HL-60 (cell line): Measurements from ENCODE around the gene LPCAT1.

Source experiments
- DNase-seq, 2 experiments: peaks; one replicate each; pipeline ENCODE4 v3.0.0-alpha.2; 2010 to 2020; ENCODE audit warnings: low read depth in 1 of 2, low spot score in 1 of 2
- H3K27ac ChIP-seq: fragments of 250-450 bp; sonication (Bioruptor Pico); replicated peaks from 2 replicates; pipeline ENCODE4 v1.5.1; 2020; ENCODE audit warnings: mild to moderate bottlenecking, moderate library complexity
- H3K27me3 ChIP-seq: fragments of 250-450 bp; sonication (Bioruptor Pico); 2 replicates; pipeline ENCODE4 v1.5.1; 2021; ENCODE audit warnings: mild to moderate bottlenecking, moderate library complexity; ENCODE audit not compliant: insufficient read depth, poor library complexity, severe bottlenecking
- H3K4me3 ChIP-seq: replicated peaks from 2 replicates; pipeline ENCODE4 v1.5.1; 2011; ENCODE audit warnings: mild to moderate bottlenecking, control low read depth, low read length; ENCODE audit not compliant: insufficient read depth
- GABPA ChIP-seq: IDR thresholded peaks from 2 replicates; pipeline ENCODE4 v1.6.1; 2012; ENCODE audit warnings: low read depth
- POLR2AphosphoS5 ChIP-seq: IDR thresholded peaks from 2 replicates; pipeline ENCODE4 v1.6.1; 2012; ENCODE audit warnings: low read depth
- SPI1 ChIP-seq: IDR thresholded peaks from 2 replicates; pipeline ENCODE4 v1.6.1; 2012; ENCODE audit warnings: low read depth, mild to moderate bottlenecking, borderline replicate concordance
- TF ChIP-seq, protein P1 (sequence below): IDR thresholded peaks from 2 replicates; pipeline ENCODE4 v1.6.1; 2012; ENCODE audit warnings: low read depth; ENCODE audit not compliant: insufficient replicate concordance
- TF ChIP-seq, protein P2 (sequence below): IDR thresholded peaks from one replicate; pipeline ENCODE4 v1.5.1; 2011; ENCODE audit warnings: low read length, control low read depth, inconsistent platforms; ENCODE audit not compliant: insufficient read depth

The LPCAT1 gene

DNA sequence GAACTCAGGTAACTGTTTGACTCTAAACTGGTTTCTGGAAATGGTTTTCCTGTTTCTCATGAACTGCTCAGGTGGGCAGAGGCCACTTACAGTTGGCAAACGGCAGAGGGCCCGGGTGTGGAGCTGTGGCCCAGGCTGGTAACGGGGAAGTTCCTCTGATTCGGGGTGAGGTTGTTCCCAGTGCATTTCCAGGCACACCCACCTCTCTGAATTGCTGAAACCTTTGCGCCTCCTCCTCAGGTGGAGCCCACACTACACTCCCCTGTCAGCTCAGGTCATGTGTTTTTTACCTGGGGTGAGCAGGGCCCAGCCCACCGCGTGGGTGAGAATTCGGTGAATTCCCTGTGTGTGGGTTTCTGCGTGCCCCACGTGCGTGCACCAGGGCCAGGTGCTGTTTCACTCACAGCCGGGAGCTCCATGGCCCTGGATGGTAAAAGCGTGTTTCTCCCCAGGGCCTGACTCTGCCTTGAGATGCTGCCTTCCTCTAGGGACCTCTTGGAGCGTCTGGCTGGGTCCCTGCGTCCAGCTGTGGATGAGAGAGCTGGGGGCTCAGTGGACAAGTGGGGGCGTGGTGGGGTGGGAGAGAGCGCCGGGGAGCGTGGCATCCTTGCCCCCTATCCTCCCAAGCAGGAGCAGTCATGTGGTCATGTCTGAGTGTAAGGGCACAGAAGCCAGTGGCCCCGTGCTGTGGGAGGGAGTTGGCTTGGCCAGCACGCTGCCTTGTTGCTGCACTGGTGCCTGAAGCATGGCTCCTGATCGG, 33.5 kb upstream of the LPCAT1 start:
- TF ChIP-seq GABPA: no peak
- TF ChIP-seq, protein P1, sequence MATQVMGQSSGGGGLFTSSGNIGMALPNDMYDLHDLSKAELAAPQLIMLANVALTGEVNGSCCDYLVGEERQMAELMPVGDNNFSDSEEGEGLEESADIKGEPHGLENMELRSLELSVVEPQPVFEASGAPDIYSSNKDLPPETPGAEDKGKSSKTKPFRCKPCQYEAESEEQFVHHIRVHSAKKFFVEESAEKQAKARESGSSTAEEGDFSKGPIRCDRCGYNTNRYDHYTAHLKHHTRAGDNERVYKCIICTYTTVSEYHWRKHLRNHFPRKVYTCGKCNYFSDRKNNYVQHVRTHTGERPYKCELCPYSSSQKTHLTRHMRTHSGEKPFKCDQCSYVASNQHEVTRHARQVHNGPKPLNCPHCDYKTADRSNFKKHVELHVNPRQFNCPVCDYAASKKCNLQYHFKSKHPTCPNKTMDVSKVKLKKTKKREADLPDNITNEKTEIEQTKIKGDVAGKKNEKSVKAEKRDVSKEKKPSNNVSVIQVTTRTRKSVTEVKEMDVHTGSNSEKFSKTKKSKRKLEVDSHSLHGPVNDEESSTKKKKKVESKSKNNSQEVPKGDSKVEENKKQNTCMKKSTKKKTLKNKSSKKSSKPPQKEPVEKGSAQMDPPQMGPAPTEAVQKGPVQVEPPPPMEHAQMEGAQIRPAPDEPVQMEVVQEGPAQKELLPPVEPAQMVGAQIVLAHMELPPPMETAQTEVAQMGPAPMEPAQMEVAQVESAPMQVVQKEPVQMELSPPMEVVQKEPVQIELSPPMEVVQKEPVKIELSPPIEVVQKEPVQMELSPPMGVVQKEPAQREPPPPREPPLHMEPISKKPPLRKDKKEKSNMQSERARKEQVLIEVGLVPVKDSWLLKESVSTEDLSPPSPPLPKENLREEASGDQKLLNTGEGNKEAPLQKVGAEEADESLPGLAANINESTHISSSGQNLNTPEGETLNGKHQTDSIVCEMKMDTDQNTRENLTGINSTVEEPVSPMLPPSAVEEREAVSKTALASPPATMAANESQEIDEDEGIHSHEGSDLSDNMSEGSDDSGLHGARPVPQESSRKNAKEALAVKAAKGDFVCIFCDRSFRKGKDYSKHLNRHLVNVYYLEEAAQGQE: no peak
- Histone ChIP-seq H3K27ac (no peak overlapping the region), H3K4me3 (no peak overlapping the region), H3K27me3 (no peaks in the 10 kb centered on the region)
- DNase-seq: no peak

DNA sequence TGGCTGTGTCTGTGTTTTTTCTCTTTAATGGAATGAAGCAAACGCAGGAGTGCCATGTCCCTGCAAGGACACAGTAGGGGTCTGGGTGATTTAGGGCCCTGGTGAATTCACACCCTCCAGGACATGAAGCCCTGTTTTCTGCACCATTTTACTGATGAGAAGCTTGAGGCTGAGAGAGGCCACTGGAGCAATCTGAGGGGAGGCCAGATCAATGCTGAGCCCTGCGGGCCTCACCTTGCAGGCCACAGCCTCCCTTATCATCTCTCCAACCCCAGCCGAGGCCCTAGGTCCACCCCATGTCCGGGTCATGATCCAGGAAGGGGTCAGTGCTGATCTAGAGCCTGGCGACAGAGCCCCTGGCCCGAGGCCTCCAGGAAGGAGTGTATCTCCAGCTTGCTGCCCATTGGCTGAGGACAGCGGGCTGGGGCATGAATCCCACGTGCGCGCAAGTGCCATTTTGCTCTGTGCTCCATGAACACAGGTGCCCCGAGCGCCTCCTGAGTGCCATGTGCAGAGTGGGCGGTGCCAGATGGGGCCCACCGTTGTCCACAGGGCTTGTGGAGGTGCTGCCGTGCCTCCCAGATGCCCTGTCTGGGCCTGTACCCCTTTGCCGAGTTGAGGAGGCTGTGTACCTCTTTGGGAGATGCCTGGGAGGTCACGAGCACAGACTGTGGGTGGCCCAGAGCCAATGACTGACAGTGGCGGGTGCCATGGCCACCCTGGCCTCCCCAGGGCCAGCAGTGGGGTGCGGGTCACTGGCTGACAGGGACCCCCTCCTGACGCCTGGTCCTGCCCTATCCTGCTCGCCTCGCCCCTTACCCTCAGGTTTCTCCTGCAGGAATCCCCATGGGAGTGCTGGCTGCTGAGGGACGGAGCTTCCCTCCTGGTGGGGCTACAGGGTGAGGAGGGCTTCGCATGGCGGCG, 32.3 kb upstream of the LPCAT1 start:
- no peak for DNase-seq
- TF ChIP-seq GABPA: no peak
- TF ChIP-seq, protein P2, sequence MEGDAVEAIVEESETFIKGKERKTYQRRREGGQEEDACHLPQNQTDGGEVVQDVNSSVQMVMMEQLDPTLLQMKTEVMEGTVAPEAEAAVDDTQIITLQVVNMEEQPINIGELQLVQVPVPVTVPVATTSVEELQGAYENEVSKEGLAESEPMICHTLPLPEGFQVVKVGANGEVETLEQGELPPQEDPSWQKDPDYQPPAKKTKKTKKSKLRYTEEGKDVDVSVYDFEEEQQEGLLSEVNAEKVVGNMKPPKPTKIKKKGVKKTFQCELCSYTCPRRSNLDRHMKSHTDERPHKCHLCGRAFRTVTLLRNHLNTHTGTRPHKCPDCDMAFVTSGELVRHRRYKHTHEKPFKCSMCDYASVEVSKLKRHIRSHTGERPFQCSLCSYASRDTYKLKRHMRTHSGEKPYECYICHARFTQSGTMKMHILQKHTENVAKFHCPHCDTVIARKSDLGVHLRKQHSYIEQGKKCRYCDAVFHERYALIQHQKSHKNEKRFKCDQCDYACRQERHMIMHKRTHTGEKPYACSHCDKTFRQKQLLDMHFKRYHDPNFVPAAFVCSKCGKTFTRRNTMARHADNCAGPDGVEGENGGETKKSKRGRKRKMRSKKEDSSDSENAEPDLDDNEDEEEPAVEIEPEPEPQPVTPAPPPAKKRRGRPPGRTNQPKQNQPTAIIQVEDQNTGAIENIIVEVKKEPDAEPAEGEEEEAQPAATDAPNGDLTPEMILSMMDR: no peak
- TF ChIP-seq POLR2AphosphoS5: no peak
- TF ChIP-seq, protein P1: no peak
- no peak for TF ChIP-seq SPI1
- Histone ChIP-seq H3K4me3 (no peak overlapping the region), H3K27ac (no peak overlapping the region), H3K27me3 (no peaks in the 10 kb centered on the region)

DNA sequence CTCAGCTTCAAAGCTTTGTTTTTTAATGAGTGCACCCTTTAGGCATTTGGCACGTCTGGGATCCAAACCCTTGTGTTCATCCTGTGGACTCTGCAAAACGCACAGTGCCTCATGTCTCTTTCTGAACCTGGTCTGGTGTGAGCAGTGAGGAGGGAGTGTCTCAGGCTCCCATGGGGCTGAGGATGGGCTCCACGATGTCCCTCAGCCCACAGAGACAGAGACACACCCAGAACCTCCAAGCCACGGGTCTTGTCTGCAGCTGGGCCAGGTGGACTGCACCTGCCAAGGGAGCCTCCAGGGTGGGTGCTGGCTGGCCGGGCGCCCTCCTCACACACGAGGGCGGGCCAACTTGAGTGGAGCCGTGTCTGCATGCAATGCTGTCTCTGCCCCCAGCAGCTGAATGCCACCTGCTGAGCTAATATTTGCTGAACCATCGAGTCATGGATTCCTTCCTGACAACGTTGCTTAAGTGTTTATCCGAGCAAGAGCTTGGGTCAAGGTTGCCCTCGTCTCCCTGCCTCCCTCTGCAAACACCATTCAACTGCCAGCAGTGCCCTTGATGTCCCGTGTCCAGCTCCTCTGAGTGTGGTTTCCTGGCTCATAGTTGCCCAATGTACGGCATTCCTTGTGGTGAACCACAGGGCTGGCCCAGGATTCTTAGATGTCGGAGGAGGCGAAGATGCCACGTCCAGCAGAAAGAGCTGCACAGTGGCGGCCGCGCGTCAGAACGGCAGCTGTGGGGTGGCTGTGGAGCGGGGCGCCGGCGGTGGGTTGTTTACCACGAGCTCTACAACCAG, 31.4 kb upstream of the LPCAT1 start:
- Histone ChIP-seq H3K27ac (no peak overlapping the region), H3K27me3 (no peaks in the 10 kb centered on the region), H3K4me3 (no peak overlapping the region)
- no peak for DNase-seq
- TF ChIP-seq SPI1 (no peak), GABPA (no peak), POLR2AphosphoS5 (no peak)
- TF ChIP-seq, protein P1: no peak
- TF ChIP-seq, protein P2: no peak
